22Rv1 (cell line): ENCODE measurements around the gene CNPY4.

Experiments used
- H3K27ac ChIP-seq: fragments of 450-650 bp; 2 replicates; pipeline ENCODE4 v1.5.1; 2017
- CTCF ChIP-seq: fragments of 450-650 bp; IDR thresholded peaks from 2 replicates; pipeline ENCODE4 v1.5.1; 2017; ENCODE audit warnings: mild to moderate bottlenecking
- ZFX ChIP-seq: fragments of 450-650 bp; IDR thresholded peaks from 2 replicates; pipeline ENCODE4 v1.6.1; 2017; ENCODE audit warnings: antibody characterized with exemption, borderline replicate concordance

The CNPY4 gene

DNA sequence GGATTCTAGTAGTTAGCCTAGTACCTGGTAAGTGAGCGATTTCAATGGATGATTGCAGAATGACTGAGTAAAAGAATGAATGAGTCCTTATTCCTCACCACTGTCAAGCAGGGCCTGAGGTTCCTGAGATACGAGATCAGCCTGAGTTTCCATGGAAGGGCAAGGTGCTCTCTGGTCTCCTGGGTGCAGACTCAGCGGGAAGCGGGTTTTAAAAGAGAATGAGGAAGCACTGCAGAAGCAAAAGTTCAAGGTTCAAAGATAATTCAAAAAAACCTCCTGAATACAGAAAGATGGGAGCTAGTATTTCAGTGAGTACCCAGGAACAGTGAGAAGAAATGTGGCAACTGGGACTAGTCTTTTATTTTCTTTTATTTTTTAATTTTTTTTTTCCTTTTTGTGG lies 42.2 kb upstream of the CNPY4 start:
- TF ChIP-seq CTCF (no peak), ZFX (no peak)
- no peak overlapping the region for H3K27ac ChIP-seq

DNA sequence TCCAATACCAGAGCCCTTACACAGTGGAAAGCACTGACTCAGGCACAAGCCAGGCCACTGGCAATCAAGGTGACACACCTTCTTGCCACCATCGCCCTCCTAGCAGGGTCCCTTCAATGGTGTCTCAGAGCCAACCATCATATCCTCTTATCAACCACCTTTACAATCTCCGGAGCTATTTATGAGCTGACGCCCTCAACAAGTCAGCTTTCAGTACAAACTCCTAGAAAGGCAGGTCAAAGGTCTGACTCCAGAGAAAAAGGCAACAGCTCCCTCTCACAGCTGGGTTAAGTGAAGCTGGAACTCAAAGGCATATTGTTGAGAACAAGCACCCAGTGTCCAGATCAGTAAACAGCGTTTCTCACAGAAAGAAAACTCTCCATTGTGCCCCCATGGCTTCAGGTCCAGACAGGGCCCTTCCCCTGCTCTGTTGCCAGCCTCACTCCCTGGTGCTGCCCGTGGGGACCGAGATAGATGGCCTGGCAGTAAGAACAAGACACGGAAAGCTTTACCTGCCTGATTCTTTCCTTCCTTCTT lies 40.3 kb upstream of the CNPY4 start:
- no peak for TF ChIP-seq ZFX
- TF ChIP-seq CTCF, result no peak
- H3K27ac ChIP-seq, result no peak overlapping the region

- peak overlapping the region; percentile 88 for H3K27ac ChIP-seq
- TF ChIP-seq ZFX (no peak), CTCF (no peak)
Measured at GRCh38 chr7:100080907-100081534, 38.4 kb upstream of the CNPY4 start.

DNA sequence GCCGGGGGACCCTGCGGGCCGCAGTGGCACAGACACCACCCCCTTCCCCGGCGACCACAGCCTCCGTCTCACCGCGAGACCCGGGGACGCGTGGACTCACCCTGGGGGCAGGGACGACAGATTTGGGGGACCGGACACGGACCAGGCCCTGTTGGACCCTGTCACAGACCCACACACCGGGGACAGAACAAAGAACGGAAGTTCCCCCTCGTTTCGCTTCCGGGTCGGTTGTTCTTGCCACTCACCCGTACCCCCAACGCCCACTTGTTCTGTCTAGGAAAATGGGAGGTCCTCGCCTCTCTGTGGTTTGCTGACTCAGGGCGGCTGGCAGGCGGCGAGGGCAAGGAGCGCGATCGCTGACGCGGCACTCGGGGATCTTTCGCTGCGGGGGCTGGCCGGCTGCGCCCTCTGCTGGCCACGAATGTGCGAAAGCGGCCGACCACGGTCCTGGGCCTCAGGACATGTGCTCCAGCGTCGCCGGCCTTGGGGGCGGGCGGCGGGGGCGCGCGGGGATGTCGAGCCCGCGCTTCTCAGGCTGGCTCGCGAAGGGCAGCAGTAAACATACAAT lies 37.8 kb upstream of the CNPY4 start, which contains the start of gene ZNF3:
TSS of gene ZNF3 (minus strand) at position 189 of the 568 bp plus-strand sequence. CDS start 4,366 bp downstream, outside the sequence.
- TF ChIP-seq CTCF, result peak; percentile 100
- no peak for TF ChIP-seq ZFX

DNA sequence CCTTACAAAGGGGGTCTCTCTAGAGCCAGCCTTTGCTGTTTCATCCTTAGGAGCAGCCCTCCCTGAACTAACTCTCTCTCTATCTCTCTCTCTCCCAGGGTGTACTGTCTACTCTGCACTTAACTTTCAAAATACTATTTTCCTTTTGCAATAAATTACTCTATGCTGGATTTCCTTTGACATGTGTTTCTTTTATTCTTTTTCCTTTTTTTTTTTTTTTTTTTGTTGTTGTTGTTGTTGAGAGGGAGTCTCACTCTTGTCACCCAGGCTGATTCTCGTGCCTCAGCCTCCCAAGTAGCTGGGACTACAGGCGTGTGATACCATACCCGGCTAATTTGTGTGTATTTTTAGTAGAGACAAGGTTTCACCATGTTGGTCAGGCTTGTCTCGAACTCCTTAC lies 36.5 kb upstream of the CNPY4 start:
- peak overlapping the region; percentile 88 for H3K27ac ChIP-seq

More for the DNA sequence above, 37.8 kb upstream of the CNPY4 start, which contains the start of gene ZNF3:
- H3K27ac ChIP-seq, result peak within 1 kb of the TSS; percentile 88

DNA sequence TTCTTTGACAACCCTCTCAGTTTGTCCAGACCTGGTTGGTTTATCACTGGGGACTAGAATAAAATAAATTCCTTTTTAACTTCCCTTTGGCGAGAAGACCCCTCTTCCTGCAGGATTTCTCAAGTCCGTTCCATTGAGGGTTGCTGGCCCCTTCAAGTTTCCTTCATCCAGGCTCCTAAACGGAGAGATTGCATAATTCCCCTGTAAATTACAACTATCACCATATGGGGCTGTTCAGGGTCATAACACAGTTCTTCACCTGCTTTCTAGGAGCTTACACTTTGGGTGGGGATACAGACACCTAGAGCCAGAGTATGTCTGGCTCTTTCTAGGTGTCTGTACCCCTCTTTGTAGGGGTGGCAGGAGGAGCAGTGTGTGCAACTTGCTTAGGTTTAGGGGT lies 33.9 kb upstream of the CNPY4 start:
- no peak for TF ChIP-seq CTCF
- no peak for TF ChIP-seq ZFX
- no peak overlapping the region for H3K27ac ChIP-seq

More for the DNA sequence above, 36.5 kb upstream of the CNPY4 start:
- TF ChIP-seq ZFX, result no peak
- TF ChIP-seq CTCF, result no peak
